Measurements from ENCODE around the gene PPM1B.
"Not testable (repeated sequence)": the region's sequence is repeated elsewhere in the genome, so short reads cannot be mapped to it uniquely, and the experiment has no call there.

The PPM1B gene

GRCh38 chr2:44203542-44203941 is 34.9 kb downstream of the PPM1B start:
- DNase-seq: no peak

- DNase-seq: no peak
Observed at GRCh38 chr2:44205169-44205568, 36.5 kb downstream of the PPM1B start.

GRCh38 chr2:44207102-44207501 is 38.4 kb downstream of the PPM1B start:
- DNase-seq: no peak

- DNase-seq: not testable (repeated sequence)
Observed at GRCh38 chr2:44207648-44208047, 39.0 kb downstream of the PPM1B start.

GRCh38 chr2:44210362-44210761 is 41.7 kb downstream of the PPM1B start:
- DNase-seq: no peak

- no peak for DNase-seq
Observed at GRCh38 chr2:44211183-44211582, 42.5 kb downstream of the PPM1B start.

GRCh38 chr2:44212302-44212701 is 43.6 kb downstream of the PPM1B start:
- no peak for DNase-seq

- no peak for DNase-seq
Observed at GRCh38 chr2:44215827-44216226, 47.2 kb downstream of the PPM1B start.

- no peak for DNase-seq
Observed at GRCh38 chr2:44218771-44219170, 50.1 kb downstream of the PPM1B start.

- no peak for DNase-seq
Observed at GRCh38 chr2:44226753-44227152, 58.1 kb downstream of the PPM1B start.

- no peak for DNase-seq
Observed at GRCh38 chr2:44230378-44230777, 61.7 kb downstream of the PPM1B start.

GRCh38 chr2:44233450-44234128 is 64.9 kb downstream of the PPM1B start:
- peak; percentile 79 for DNase-seq

GRCh38 chr2:44237221-44237620 is 68.5 kb downstream of the PPM1B start:
- DNase-seq: no peak

GRCh38 chr2:44242904-44243303 is 74.2 kb downstream of the PPM1B start:
- DNase-seq: no peak

- peak; percentile 90 for DNase-seq
Observed at GRCh38 chr2:44244135-44244871, 75.6 kb downstream of the PPM1B start.

GRCh38 chr2:44245083-44245861 is 76.6 kb downstream of the PPM1B start:
- peak; percentile 84 for DNase-seq

GRCh38 chr2:44246436-44246835 is 77.8 kb downstream of the PPM1B start:
- no peak for DNase-seq

GRCh38 chr2:44246840-44247369 is 78.2 kb downstream of the PPM1B start:
- no peak for DNase-seq

GRCh38 chr2:44247924-44248323 is 79.2 kb downstream of the PPM1B start:
- peak; percentile 22 for DNase-seq

GRCh38 chr2:44249269-44249668 is 80.6 kb downstream of the PPM1B start:
- DNase-seq: not testable (repeated sequence)

- no peak for DNase-seq
Observed at GRCh38 chr2:44250376-44250775, 81.7 kb downstream of the PPM1B start.

- DNase-seq: no peak
Observed at GRCh38 chr2:44254023-44254422, 85.3 kb downstream of the PPM1B start.

- DNase-seq: not testable (repeated sequence)
Observed at GRCh38 chr2:44255704-44256103, 87.0 kb downstream of the PPM1B start.
